ENCODE results near the gene TTLL12.

Gene TTLL12

GRCh38 chr22:43207849-43208702 is 21.1 kb upstream of the TTLL12 start:
- Histone ChIP-seq H3F3A (ENCODE audit: insufficient read depth, low read length) (no peaks in the 10 kb centered on the region), H3K9me3 (replicated peaks; ENCODE audit: insufficient read depth, low read length) (no peaks in the 10 kb centered on the region), H3K9ac (ENCODE audit: low read length) (no peak overlapping the region), H3K27me3 (replicated peaks; ENCODE audit: insufficient read depth, low read length) (peaks cover 79% of the 10 kb centered on the region), H2AFZ (ENCODE audit: low read length) (no peak overlapping the region), H3K36me3 (replicated peaks; ENCODE audit: insufficient read depth, low read length) (no peaks in the 10 kb centered on the region), H3K27ac (ENCODE audit: low read length) (no peak overlapping the region), H3K9me2 (replicated peaks; ENCODE audit: insufficient read depth, low read length) (no peaks in the 10 kb centered on the region), H3K4me2 (ENCODE audit: low read depth, low read length) (no peak overlapping the region), H4K20me1 (ENCODE audit: insufficient read depth, low read length) (no peaks in the 10 kb centered on the region), H3K4me3 (ENCODE audit: low read length) (no peak overlapping the region), H3K79me2 (ENCODE audit: low read length) (no peaks in the 10 kb centered on the region), H3K4me1 (ENCODE audit: low read length) (no peaks in the 10 kb centered on the region)
- no peak for DNase-seq
- TF ChIP-seq EZH2 (optimal IDR thresholded peaks at IDR 0.05; ENCODE audit: low read depth, low read length) (no peak), EZH2phosphoT487 (IDR thresholded peaks at IDR 0.05; ENCODE audit: low read length) (no peak)
- TF ChIP-seq, protein P1, sequence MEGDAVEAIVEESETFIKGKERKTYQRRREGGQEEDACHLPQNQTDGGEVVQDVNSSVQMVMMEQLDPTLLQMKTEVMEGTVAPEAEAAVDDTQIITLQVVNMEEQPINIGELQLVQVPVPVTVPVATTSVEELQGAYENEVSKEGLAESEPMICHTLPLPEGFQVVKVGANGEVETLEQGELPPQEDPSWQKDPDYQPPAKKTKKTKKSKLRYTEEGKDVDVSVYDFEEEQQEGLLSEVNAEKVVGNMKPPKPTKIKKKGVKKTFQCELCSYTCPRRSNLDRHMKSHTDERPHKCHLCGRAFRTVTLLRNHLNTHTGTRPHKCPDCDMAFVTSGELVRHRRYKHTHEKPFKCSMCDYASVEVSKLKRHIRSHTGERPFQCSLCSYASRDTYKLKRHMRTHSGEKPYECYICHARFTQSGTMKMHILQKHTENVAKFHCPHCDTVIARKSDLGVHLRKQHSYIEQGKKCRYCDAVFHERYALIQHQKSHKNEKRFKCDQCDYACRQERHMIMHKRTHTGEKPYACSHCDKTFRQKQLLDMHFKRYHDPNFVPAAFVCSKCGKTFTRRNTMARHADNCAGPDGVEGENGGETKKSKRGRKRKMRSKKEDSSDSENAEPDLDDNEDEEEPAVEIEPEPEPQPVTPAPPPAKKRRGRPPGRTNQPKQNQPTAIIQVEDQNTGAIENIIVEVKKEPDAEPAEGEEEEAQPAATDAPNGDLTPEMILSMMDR (IDR thresholded peaks at IDR 0.05; ENCODE audit: low read length) = no peak

GRCh38 chr22:43207386-43207785 is 20.5 kb upstream of the TTLL12 start:
- TF ChIP-seq EZH2phosphoT487 (IDR thresholded peaks at IDR 0.05; ENCODE audit: low read length) (no peak), EZH2 (optimal IDR thresholded peaks at IDR 0.05; ENCODE audit: low read depth, low read length) (no peak)
- TF ChIP-seq, protein P1 (IDR thresholded peaks at IDR 0.05; ENCODE audit: low read length) = no peak
- Histone ChIP-seq H3K36me3 (replicated peaks; ENCODE audit: insufficient read depth, low read length) (no peaks in the 10 kb centered on the region), H3K27me3 (replicated peaks; ENCODE audit: insufficient read depth, low read length) (peaks cover 79% of the 10 kb centered on the region), H3K9ac (ENCODE audit: low read length) (no peak overlapping the region), H3K9me3 (replicated peaks; ENCODE audit: insufficient read depth, low read length) (no peaks in the 10 kb centered on the region), H2AFZ (ENCODE audit: low read length) (no peak overlapping the region), H4K20me1 (ENCODE audit: insufficient read depth, low read length) (no peaks in the 10 kb centered on the region), H3K4me3 (ENCODE audit: low read length) (no peak overlapping the region), H3K27ac (ENCODE audit: low read length) (no peak overlapping the region), H3F3A (ENCODE audit: insufficient read depth, low read length) (no peaks in the 10 kb centered on the region), H3K4me1 (ENCODE audit: low read length) (no peaks in the 10 kb centered on the region), H3K79me2 (ENCODE audit: low read length) (no peaks in the 10 kb centered on the region), H3K4me2 (ENCODE audit: low read depth, low read length) (no peak overlapping the region), H3K9me2 (replicated peaks; ENCODE audit: insufficient read depth, low read length) (no peaks in the 10 kb centered on the region)
- DNase-seq = no peak

- no peaks in the 10 kb centered on the region for H3K9me2 ChIP-seq (replicated peaks; ENCODE audit: insufficient read depth, low read length)
- no peaks in the 10 kb centered on the region for H3K79me2 ChIP-seq (ENCODE audit: low read length)
- H3K9ac ChIP-seq (ENCODE audit: low read length) = no peak overlapping the region
- H3K9me3 ChIP-seq (replicated peaks; ENCODE audit: insufficient read depth, low read length) = no peaks in the 10 kb centered on the region
- H3K27me3 ChIP-seq (replicated peaks; ENCODE audit: insufficient read depth, low read length) = peaks cover 79% of the 10 kb centered on the region
- H3K36me3 ChIP-seq (replicated peaks; ENCODE audit: insufficient read depth, low read length) = no peaks in the 10 kb centered on the region
- H4K20me1 ChIP-seq (ENCODE audit: insufficient read depth, low read length) = no peaks in the 10 kb centered on the region
- no peak overlapping the region for H3K27ac ChIP-seq (ENCODE audit: low read length)
- no peaks in the 10 kb centered on the region for H3K4me1 ChIP-seq (ENCODE audit: low read length)
- H3K4me3 ChIP-seq (ENCODE audit: low read length) = no peak overlapping the region
- H3F3A ChIP-seq (ENCODE audit: insufficient read depth, low read length) = no peaks in the 10 kb centered on the region
- no peak for TF ChIP-seq EZH2 (optimal IDR thresholded peaks at IDR 0.05; ENCODE audit: low read depth, low read length)
- TF ChIP-seq, protein P1 (IDR thresholded peaks at IDR 0.05; ENCODE audit: low read length) = no peak
- no peak for TF ChIP-seq EZH2phosphoT487 (IDR thresholded peaks at IDR 0.05; ENCODE audit: low read length)
- 0 out of 2 replicates have a peak overlapping the region, but pooled peaks have one; percentile 23 for H2AFZ ChIP-seq (ENCODE audit: low read length)
- H3K4me2 ChIP-seq (ENCODE audit: low read depth, low read length) = no peak overlapping the region
- DNase-seq = no peak
These were observed 19.7 kb upstream of the TTLL12 start for GRCh38 chr22:43206509-43207161.
